Activated CD8-positive, alpha-beta memory T cell treated with anti-CD3 and anti-CD28 coated beads for 36 hours (primary cell): ENCODE data around the gene USF1. TPM values are rescaled to one million over a fixed set of nuclear protein-coding genes. Genes with fewer than 3 reads are reported as not detected.
"Not testable (repeated sequence)": the region's sequence is repeated elsewhere in the genome, so short reads cannot be mapped to it uniquely, and the experiment has no call there.

ENCODE experiments used
- CTCF ChIA-PET: fragments of 350-600 bp; sonication (Branson Sonifier 250); formaldehyde crosslinking; loops from one replicate; lab custom pipeline; 2021; ENCODE audit warnings: antibody characterized with exemption; lab: Charles Lee
- POLR2A ChIA-PET: fragments of 350-600 bp; sonication (Branson Sonifier 250); formaldehyde crosslinking; loops from one replicate; lab custom pipeline; 2021; ENCODE audit warnings: antibody characterized with exemption; lab: Charles Lee
- total RNA-seq, 2 experiments: library from RNA; stranded (reverse); gene quantifications; one replicate each; pipeline ENCODE4 v1.2.3, GENCODE V29; 2021

USF1 gene
- total RNA-seq, 2 experiments from 2014 or later: 58.4 to 63.8 TPM

DNA sequence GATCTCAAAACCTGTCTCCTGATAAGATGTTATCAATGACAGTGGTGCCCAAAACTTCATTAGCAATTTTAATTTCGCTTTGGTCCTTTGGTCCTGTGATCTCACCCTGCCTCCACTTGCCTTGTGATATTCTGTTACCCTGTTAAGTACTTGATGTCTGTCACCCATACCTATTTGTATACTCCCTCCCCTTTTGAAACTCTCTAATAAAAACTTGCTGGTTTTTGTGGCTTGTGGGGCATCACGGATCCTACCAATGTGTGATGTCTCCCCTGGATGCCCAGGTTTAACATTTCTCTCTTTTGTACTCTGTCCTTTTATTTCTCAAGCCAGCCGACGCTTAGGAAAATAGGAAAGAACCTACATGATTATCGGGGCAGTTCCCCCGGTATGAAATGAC is 18.2 kb upstream of the USF1 start:
- POLR2A ChIA-PET: not testable (repeated sequence)
- CTCF ChIA-PET: interaction anchor here (1.6 kb wide), 1 partner anchor 24 kb away, joined by 8 read pairs; no protein-coding TSS in a partner anchor

DNA sequence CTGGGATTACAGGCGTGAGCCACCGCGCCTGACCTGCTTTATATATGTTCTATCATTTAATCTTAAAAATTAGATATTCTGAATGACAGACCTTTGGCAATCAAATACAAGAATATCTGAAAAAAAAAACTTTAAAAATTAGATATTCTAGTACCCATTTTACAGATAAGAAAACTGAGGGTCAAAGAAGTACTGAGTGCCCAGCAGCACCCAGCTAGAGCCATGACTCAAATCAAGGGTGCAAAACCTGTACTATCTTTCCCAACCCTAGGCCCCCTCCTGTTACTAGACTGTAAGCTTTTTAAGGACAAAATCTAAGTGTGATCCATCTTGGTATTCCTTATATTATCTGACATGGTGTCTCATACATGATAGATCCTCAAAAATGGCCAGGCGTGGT is 15.6 kb upstream of the USF1 start:
- CTCF ChIA-PET: interaction anchor here (0.7 to 1.8 kb wide), 7 partner anchors 8 to 89 kb away, joined by 3 to 6 read pairs (median 3); partner anchors contain the start of gene ARHGAP30
- POLR2A ChIA-PET: interaction anchor here (1.8 kb wide), 1 partner anchor 8 kb away, joined by 6 read pairs; the partner anchor contains the start of gene ARHGAP30

DNA sequence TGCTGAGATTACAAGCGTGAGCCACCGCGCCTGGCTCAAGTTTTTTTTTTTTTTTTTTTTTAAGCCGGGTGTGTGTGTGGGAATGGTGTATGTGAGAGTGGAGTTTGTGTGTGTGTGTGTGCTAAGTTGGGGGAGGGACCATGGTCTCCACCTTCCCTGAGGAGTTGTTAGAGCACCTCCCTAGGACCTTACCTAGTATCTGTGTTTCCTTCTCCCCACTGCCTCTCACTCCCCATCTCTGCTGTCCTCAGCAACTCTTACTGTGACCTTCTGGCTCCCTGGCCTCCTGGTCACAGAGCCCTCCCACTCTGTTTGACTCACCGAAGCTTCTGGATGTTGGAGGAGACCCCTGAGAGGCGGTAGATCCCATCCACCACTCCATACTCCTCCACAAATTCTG is 13.5 kb upstream of the USF1 start:
- POLR2A ChIA-PET: interaction anchor here (0.7 kb wide), 1 partner anchor 10 kb away, joined by 3 read pairs; the partner anchor contains the start of gene ARHGAP30
- CTCF ChIA-PET: interaction anchor here (1.2 kb wide), 1 partner anchor 17 kb away, joined by 5 read pairs; no protein-coding TSS in a partner anchor

DNA sequence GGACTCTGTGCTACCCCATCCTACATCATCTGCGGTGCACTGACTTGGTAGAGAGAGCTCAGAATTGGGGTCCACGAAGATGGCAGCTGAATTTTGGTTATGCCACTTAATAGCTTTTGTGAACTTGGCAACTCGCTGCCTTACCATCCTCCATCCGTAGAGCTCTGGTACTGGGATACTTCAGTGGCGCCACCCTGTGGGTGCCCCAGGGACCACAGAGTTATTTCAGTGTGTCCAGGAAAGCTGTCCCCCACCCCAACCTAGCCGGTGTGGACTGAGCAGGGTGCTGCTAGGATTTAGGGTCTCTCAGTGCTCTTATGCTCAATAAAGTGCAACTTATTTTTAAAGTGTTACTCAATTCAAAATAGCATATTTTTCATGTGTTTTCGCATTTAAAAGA is 9.0 kb upstream of the USF1 start:
- CTCF ChIA-PET: interaction anchor here (1.2 kb wide), 1 partner anchor 17 kb away, joined by 3 read pairs; no protein-coding TSS in a partner anchor
- POLR2A ChIA-PET: interaction anchor here (0.9 kb wide), 1 partner anchor 10 kb away, joined by 4 read pairs; no protein-coding TSS in a partner anchor

DNA sequence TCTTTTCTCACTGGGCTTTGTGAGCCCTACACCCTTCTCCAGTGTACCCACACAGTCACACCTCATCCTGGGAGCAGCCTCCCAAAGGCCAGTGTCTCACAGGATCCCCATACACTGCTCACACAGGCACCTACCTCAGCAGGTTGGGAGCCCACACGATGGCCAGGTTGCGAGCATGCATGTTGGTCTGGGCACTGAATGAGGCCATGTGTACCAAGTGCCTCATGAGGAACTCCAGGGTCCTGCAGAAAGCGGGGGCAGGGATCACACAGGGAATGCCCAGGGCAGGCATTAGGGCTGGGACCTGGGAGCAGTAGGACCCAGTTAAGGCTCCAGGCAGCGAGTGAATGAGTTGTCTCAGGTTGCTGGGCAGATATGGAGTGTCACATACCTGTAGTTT is 8.5 kb upstream of the USF1 start:
- CTCF ChIA-PET: no interaction called here
- POLR2A ChIA-PET: no interaction called here

DNA sequence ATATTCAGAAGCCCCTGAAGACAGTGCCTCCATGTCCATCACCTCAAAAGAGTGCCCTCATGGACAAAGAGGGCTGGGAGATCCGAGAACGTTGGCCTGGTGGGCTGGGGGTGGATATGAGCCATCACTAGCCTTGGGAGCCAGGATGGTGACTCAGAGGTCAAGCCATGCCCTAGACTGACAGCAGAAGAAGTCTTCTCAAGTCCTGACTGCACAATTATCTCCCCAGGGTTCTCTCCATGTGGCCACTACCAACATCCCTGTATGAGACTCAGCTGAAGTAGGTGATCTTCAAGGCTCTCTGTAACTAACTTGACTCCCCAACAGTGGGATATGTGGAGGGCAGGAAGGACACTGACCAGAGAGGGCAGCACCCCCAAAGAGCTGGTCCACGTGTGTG is 7.1 kb upstream of the USF1 start:
- CTCF ChIA-PET: no interaction called here
- POLR2A ChIA-PET: no interaction called here

DNA sequence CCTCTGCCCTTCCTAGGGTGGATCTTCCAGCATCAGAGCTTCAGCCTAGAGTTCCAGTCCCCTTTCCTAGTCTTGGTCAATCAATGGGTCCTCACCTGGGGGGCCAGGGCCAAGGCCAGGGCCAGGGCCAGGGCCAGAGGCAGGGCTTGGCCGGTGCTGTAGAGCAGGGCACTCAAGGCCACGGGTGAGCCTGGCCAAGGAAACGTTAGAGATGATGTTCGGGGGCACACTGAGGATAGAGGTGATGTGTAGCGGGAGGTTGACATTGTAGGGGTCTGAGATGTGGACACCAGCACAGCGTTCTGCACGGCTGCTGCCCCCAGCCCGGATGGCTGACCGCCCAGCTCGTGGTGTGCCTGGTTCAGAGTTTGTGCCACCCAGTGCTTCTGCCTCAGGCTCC is 5.4 kb upstream of the USF1 start:
- POLR2A ChIA-PET: no interaction called here
- CTCF ChIA-PET: interaction anchor here (1.2 to 1.5 kb wide), 2 partner anchors 11 to 18 kb away, joined by 4 to 5 read pairs; no protein-coding TSS in a partner anchor

DNA sequence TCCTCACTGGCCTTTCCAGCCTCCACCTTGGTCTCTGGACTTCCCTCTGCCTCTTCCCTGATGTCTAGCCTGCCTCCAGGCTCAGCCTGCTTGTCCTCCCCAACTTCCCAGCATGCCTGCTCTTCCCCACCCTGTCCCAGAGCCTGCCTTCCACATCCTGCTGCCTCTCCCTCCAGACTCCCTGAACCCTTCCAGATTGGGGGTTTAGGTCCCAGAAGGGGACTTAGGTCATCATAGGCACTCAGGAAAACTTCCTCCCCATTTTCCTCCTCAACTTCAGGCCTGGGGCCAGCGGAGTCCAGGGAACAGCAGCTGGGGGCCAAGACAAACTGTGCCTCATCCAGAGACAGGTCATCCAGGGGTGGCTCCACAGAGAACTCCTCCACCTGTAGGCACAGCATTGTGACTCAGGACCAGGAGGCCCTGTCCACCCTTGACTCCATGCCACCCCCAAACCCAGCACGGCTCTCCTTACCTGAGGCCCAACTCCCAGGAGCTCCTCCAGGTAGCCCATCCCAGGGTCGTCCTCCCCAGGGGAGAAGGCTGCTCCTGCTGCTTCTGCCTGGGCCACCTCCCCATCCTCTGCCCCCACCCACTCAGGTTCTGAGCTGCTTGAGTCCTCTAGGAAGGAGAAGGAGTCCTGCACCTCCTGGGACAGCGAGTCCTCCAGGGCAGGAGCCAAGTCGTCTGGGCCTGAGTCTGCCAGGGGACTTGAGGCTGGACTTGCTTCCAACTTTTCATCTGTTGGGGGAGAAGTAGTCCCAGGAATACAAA is 3.4 kb upstream of the USF1 start:
- ChIA-PET POLR2A (interaction anchor here (0.7 kb wide), 1 partner anchor 13 kb away, joined by 7 read pairs; no protein-coding TSS in a partner anchor), CTCF (no interaction called here)

DNA sequence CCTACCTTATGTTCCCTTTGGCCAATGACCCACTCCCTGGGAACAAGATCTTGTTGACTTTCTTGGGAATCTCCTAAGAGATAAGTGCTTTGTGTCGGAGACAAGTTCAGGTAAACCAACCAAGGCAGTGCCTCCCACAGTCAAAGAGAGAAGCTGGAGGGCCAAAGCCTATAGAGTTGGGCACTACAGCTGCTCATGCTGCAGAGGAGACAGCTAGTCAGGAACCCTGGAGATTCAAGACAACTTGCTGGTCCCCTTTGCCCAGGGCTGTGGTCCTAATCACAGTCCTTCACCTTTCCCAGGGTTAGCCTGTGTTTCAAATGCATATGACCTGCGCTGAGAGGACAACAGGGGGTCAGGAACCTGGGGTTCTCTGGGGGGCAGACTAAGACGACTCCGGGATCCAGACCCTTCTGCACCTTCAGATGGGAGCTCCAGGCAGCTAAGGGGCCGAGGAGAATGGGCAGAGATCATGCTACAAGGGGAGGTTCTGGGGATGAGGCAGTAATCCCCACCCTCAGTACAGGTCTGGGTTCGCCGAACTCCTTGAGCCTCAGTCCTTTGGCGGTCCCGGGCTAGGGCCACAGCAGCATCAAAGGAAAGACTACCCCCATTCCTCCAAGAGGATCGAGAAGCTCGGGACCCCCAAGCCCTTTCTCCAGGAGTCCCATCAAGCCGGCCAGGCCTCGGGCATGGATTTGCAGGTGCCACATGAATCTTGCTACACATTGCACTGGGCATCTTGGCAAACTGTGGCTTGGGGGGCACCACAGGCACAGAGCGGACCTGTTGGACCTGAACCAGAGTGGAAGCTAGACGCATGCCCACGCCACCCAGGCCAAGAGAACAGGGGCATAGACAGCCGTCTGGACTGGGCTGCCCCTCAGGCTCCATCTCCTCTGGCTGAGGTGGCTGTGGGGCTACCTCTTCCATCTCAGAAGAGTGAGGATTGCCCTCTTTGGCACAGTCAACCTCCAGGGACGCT is 2.0 kb upstream of the USF1 start:
- ChIA-PET POLR2A (interaction anchor here (1.4 to 4.5 kb wide), 3 partner anchors 9 to 70 kb away, joined by 3 to 45 read pairs (median 4); partner anchors contain the start of genes ARHGAP30, NIT1, PFDN2 and TSTD1), CTCF (interaction anchor here (1.1 to 4.1 kb wide), 6 partner anchors 10 to 91 kb away, joined by 3 to 24 read pairs (median 6); partner anchors contain the start of genes ARHGAP30 and KLHDC9)

DNA sequence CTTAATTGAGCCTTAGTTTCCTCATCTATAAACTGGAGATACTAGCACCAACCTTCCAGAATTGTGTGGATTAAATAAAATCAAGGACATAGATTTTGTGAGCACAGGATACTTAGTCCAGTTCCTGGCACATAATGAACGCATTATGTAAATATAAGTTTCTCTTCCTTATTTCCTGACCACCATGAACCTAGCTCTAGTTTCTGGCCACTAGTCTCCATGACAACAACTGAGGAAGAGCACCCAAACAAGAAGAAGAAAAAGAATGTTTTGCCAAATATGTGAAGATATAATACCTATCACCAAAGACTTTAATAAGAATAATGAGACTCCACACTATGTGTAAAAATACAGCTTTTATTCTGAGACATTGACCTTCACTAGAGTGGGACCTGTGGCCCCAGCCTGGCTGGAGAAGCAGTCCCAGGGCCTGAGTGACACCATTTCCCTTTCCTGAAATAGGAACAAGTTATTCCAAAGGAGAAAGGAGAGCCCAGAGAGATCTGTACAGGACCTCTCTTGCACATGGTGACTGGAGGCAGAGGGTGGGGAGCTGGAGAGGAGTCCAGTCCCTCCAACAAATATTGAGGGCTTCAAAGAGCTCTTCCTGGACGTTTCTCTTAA is 940 bp upstream of the USF1 start:
- POLR2A ChIA-PET: interaction anchor here (1.0 to 4.5 kb wide), 4 partner anchors 8 to 71 kb away, joined by 3 to 45 read pairs (median 4); partner anchors contain the start of genes ARHGAP30, NIT1, PFDN2 and TSTD1
- CTCF ChIA-PET: interaction anchor here (0.8 to 4.1 kb wide), 10 partner anchors 9 to 92 kb away, joined by 3 to 24 read pairs (median 5); partner anchors contain the start of genes ARHGAP30, F11R and KLHDC9

DNA sequence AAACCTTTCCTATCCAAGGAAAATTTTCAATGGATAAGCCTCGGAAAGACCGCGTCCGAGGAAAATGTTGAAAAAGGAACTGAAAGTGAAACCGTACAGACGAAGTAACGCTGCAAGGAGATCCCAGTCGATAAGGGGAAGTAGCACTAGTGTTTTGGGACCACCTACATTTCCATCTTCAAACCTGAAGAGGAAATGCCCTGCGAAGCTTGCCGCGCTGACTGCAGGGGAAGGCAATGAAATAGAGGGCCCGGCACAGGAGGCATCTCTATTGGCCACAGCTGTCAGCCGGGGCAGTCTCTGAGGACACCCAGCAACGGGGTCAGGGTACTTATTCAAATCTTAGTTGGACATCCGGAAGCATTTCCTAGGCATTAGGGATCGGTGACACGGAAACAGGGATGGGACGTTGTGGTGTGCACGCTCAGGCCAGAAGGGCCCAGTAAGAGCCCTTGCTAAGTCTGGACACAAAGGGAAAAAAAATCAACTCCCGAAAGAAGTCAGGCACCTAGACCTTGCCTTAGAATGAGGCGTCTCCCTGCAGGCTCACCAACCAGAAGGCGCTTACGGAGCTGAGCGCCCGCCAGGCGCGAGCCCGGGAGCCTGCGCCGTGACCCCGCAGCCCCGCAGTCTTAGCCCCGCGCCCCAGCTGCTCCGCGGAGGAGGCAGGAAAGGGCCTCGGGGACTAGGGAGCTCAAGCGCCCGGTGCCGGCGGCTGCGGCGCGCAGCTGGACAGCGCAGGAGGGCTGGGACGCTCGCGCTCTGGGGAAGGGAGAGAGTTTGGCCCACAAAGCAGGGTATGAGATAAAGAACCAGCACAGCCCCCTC is 655 bp downstream of the USF1 start:
- POLR2A ChIA-PET: interaction anchor here (0.5 to 4.5 kb wide), 6 partner anchors 10 to 172 kb away, joined by 3 to 45 read pairs (median 4); partner anchors contain the start of genes ARHGAP30, F11R and KLHDC9

DNA sequence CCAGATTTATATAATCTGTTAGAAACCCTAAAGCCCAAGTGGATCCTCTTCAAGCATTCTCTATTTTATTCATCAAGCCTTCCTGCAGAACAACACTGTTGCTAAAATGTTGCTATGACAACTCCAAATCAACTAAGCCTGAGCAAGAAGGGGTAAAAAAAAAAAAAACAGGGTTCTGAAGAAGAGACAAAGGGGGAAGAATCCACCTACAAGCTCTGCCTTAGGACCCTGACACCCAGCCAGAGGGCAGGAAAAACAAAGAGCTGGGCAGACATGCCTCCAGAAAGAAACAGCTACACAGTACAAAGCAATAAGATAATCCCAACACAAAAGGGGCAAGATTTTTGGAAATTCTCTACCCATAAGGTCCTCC is 1.3 kb downstream of the USF1 start:
- POLR2A ChIA-PET: interaction anchor here (2.0 to 4.5 kb wide), 2 partner anchors 25 to 73 kb away, joined by 4 to 45 read pairs; partner anchors contain the start of gene ARHGAP30
- CTCF ChIA-PET: interaction anchor here (0.6 to 4.1 kb wide), 6 partner anchors 24 to 88 kb away, joined by 3 to 24 read pairs (median 5); partner anchors contain the start of genes ARHGAP30, DEDD and KLHDC9

More for the DNA sequence above, 655 bp downstream of the USF1 start:
- CTCF ChIA-PET: interaction anchor here (0.6 to 4.1 kb wide), 9 partner anchors 20 to 88 kb away, joined by 3 to 24 read pairs (median 5); partner anchors contain the start of genes ARHGAP30, DEDD and KLHDC9

DNA sequence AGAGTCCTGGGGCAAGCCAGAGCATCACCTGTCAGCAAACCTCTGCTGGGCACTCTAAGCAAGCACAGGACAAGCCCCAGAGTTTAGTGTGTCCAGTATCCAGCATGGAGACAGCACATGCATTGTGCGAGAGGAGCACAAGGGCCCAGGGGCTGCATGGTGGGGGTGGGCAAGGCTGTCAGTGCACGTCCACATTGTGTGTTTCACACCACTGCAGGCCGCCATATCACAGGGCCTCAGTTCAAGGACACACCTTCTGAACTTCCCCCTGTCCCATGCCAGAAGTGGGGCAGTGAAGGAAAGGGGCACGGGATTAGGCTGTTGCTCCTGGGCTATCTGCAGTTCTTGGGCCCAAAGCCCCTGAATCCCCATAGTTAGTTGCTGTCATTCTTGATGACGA is 6.2 kb downstream of the USF1 start:
- CTCF ChIA-PET: interaction anchor here (0.7 to 2.3 kb wide), 8 partner anchors 12 to 202 kb away, joined by 3 to 8 read pairs (median 4); partner anchors contain the start of gene KLHDC9
- POLR2A ChIA-PET: interaction anchor here (0.7 to 1.5 kb wide), 4 partner anchors 19 to 93 kb away, joined by 3 to 4 read pairs (median 3); partner anchors contain the start of genes DEDD and F11R

DNA sequence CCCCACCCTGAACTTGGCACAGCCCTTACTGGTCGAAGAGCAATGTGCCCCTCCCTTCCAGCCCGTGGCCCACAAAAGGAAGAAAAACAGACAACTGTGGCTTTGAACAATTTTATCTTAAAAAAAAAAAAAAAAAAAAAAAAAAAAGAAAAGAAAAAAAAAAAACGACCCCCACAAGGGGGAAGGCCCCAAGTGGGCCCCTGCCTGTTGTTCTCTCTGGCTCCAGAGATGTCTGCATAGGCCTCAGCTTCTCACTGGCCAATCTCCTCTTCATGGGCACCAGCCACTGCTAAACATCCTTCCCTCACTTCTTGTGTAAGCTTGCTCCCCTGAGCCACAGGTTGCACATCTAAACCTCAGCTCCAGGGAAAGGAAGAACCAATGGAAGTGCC is 6.6 kb downstream of the USF1 start:
- CTCF ChIA-PET: interaction anchor here (0.6 to 2.3 kb wide), 9 partner anchors 12 to 365 kb away, joined by 3 to 8 read pairs (median 4); partner anchors contain the start of gene KLHDC9
- POLR2A ChIA-PET: interaction anchor here (0.7 to 1.7 kb wide), 6 partner anchors 8 to 94 kb away, joined by 3 to 13 read pairs (median 4); partner anchors contain the start of genes DEDD and F11R

DNA sequence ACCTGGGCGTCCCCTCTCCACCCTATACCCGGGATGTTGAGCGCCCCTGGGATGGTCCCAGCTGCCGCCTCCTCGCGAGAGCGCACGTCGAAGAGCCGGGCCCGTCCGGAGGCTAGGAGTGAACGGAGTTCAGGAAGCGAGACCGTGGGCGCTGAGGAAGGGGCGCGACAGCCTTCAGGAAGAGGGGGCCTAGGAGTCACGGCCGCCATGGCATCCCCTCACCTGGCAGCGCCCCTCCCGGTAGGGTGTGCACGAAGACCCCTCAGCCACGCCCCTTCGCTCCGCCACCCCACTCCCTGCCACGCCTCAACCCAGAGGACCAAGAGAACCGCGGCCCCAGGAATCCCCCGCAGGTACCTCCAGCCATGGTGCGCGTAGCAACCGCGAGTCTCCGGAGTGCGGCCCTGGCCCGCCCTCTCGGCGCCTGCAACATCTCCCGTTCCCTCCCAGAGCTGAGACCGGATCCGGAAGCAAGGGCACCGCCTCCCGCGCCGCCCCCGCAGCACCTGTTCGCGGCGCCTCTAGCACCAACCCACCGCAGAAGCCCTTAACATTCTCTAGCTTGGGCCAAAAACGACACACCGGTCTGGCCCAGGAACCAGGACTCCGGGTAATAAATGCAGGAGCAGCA is 7.1 kb downstream of the USF1 start, which contains the start of gene TSTD1:
Gene TSTD1, minus strand, starts transcription at position 442 of the 631 bp plus-strand sequence. Its CDS starts 75 bp downstream, at position 367.
- POLR2A ChIA-PET: interaction anchor here (0.7 to 1.7 kb wide), 6 partner anchors 8 to 94 kb away, joined by 3 to 13 read pairs (median 4); partner anchors contain the start of genes DEDD and F11R
- CTCF ChIA-PET: interaction anchor here (0.6 to 2.3 kb wide), 12 partner anchors 11 to 364 kb away, joined by 3 to 6 read pairs (median 4); partner anchors contain the start of genes F11R and KLHDC9
